H1 (cell line): ENCODE data around the gene U2SURP. TPM values are rescaled to one million over a fixed set of nuclear protein-coding genes. Genes with fewer than 3 reads are reported as not detected.

ENCODE experiments used
- CHD7 ChIP-seq: fragments of 300-600 bp; sonication (generic); IDR thresholded peaks from 2 replicates; pipeline ENCODE4 v1.7.1; 2012; ENCODE audit warnings: low read length, moderate library complexity, mild to moderate bottlenecking, inconsistent platforms; ENCODE audit not compliant: insufficient replicate concordance
- HDAC2 ChIP-seq, 2 experiments: fragments of 300-600 bp in 1 of 2; sonication (generic) in 1 of 2; IDR thresholded peaks; 2 replicates each; pipeline ENCODE4 v1.6.1; 2011 to 2012; ENCODE audit warnings: low read depth in 2 of 2, low read length in 2 of 2, mild to moderate bottlenecking in 2 of 2, moderate library complexity in 2 of 2, borderline replicate concordance in 1 of 2, inconsistent platforms in 1 of 2
- HDAC6 ChIP-seq: IDR thresholded peaks from one replicate; pipeline ENCODE4 v1.7.1; 2012; ENCODE audit warnings: low read depth, mild to moderate bottlenecking, inconsistent platforms, low read length, moderate library complexity
- KDM4A ChIP-seq: IDR thresholded peaks from one replicate; pipeline ENCODE4 v1.7.1; 2012; ENCODE audit warnings: low read depth, mild to moderate bottlenecking, moderate library complexity, low read length, inconsistent platforms; ENCODE audit not compliant: severe bottlenecking
- KDM5A ChIP-seq: fragments of 200-600 bp; IDR thresholded peaks from 2 replicates; pipeline ENCODE4 v1.7.1; 2012; ENCODE audit warnings: mild to moderate bottlenecking, low read length, inconsistent platforms, mixed read lengths
- MAFK ChIP-seq: IDR thresholded peaks from 2 replicates; pipeline ENCODE4 v1.6.1; 2012; ENCODE audit warnings: low read depth, mild to moderate bottlenecking, improper control_type of control experiment, low read length
- SAP30 ChIP-seq: fragments of 300-600 bp; sonication (generic); IDR thresholded peaks from 2 replicates; pipeline ENCODE4 v1.7.1; 2012; ENCODE audit warnings: low read length, moderate library complexity, mild to moderate bottlenecking, inconsistent platforms; ENCODE audit not compliant: insufficient read depth, insufficient replicate concordance
- TAF7 ChIP-seq: optimal IDR thresholded peaks from 2 replicates; pipeline ENCODE3; 2011; ENCODE audit warnings: low read depth, mild to moderate bottlenecking, inconsistent platforms, low read length, moderate library complexity, borderline replicate concordance
- polyA plus RNA-seq, 7 experiments: library from polyadenylated mRNA; depleted of rRNA in 3 of 7; stranded (reverse) in 5 of 7; unstranded in 2 of 7; fragments of >200 nt in 5 of 7; fragments of 200-250 nt in 2 of 7; gene quantifications; 1 replicate in 5 of 7; 2 replicates in 1 of 7; 4 replicates in 1 of 7; pipeline versions ENCODE4 v1.2.1 to v1.2.3, GENCODE V29; 2011 to 2013; ENCODE audit warnings: missing spikeins in 2 of 7, mixed read lengths in 2 of 7
- total RNA-seq: library from RNA; stranded (reverse); fragmentation: NEBNext Ultra II Directional; extraction: Animal tissue kit (Norgen Biotek cat#: 25700); gene quantifications from 2 replicates; pipeline ENCODE4 v1.2.1, GENCODE V29; 2021

U2SURP gene
- total and polyA plus RNA-seq, 2 of the 8 experiments (the other 6 are each of a cell fraction or from before 2014, with no cell fraction given) = 22.2 to 167 TPM

DNA sequence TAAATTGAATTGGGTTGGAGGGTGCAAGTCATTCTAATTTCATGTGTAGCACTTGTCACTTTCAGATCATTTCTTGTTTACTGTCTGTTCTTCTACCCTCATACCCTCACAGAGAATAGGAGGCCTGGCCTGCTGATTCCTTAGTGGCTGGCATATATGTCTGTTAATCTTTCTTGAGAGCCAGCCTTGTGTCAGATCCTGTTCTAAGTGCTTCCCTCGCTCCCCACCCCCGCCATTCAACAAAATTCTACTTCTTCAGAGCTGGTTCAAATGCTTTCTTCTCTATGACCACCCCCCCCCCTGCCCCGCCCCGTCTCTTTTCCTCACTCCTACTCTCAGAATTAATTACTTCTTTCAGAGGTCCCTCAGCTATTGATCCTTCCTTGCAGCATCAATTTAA lies 1.5 kb upstream of the U2SURP start (continued):
- TF ChIP-seq KDM5A = no peak
- TF ChIP-seq MAFK = no peak
- TF ChIP-seq SAP30 = no peak
- no peak for TF ChIP-seq HDAC6
- no peak for TF ChIP-seq HDAC2 (IDR thresholded peaks at IDR 0.05; ENCODE audit: borderline replicate concordance in 1 of 2, low read depth in 2 of 2, low read length in 2 of 2)
- TF ChIP-seq TAF7 = no peak
- no peak for TF ChIP-seq CHD7
- no peak for TF ChIP-seq KDM4A
